ENCODE measurements around the gene TGM2.

The TGM2 gene

GRCh38 chr20:38165089-38165965 lies at the start of gene TGM2:
TSS of gene TGM2 (minus strand) at chr20:38165270. CDS start at chr20:38165198, 72 bp downstream.
- Histone ChIP-seq H3K36me3 (ENCODE audit: insufficient read depth, low read length) (peaks cover 3% of the 10 kb centered on the region), H3K27me3 (ENCODE audit: control insufficient read depth in 1 of 2, insufficient read depth in 2 of 2, low read length in 2 of 2) (no peaks in the 10 kb centered on the region), H3K9ac (ENCODE audit: low read length) (peak within 1 kb of the TSS; percentile 18), H3K27ac (ENCODE audit: low read depth, low read length) (no peak within 1 kb of the TSS), H3K4me1 (ENCODE audit: insufficient read depth, low read length) (peaks cover 16% of the 10 kb centered on the region), H3K9me3 (ENCODE audit: low read length) (no peaks in the 10 kb centered on the region), H3K4me3 (ENCODE audit: low read depth in 1 of 2, low read length in 2 of 2) (peak within 1 kb of the TSS; percentile 55 to 69)

GRCh38 chr20:38214256-38215193 lies 49.5 kb upstream of the TGM2 start:
- Histone ChIP-seq H3K9me3 (ENCODE audit: low read length) (no peaks in the 10 kb centered on the region), H3K27ac (ENCODE audit: low read depth, low read length) (no peak overlapping the region), H3K4me1 (ENCODE audit: insufficient read depth, low read length) (peaks cover 3% of the 10 kb centered on the region), H3K27me3 (ENCODE audit: control insufficient read depth in 1 of 2, insufficient read depth in 2 of 2, low read length in 2 of 2) (no peaks in the 10 kb centered on the region), H3K36me3 (ENCODE audit: insufficient read depth, low read length) (no peaks in the 10 kb centered on the region), H3K9ac (ENCODE audit: low read length) (no peak overlapping the region), H3K4me3 (ENCODE audit: low read depth in 1 of 2, low read length in 2 of 2) (no peak overlapping the region)

- Histone ChIP-seq H3K36me3 (ENCODE audit: insufficient read depth, low read length) (no peaks in the 10 kb centered on the region), H3K27me3 (ENCODE audit: control insufficient read depth in 1 of 2, insufficient read depth in 2 of 2, low read length in 2 of 2) (no peaks in the 10 kb centered on the region), H3K4me3 (ENCODE audit: low read depth in 1 of 2, low read length in 2 of 2) (no peak overlapping the region), H3K9me3 (ENCODE audit: low read length) (no peaks in the 10 kb centered on the region), H3K27ac (ENCODE audit: low read depth, low read length) (no peak overlapping the region), H3K4me1 (ENCODE audit: insufficient read depth, low read length) (peaks cover 3% of the 10 kb centered on the region), H3K9ac (ENCODE audit: low read length) (no peak overlapping the region)
Observed at GRCh38 chr20:38213607-38213940, 48.5 kb upstream of the TGM2 start.

- H3K9me3 ChIP-seq (ENCODE audit: low read length), result no peaks in the 10 kb centered on the region
- H3K27me3 ChIP-seq (ENCODE audit: control insufficient read depth in 1 of 2, insufficient read depth in 2 of 2, low read length in 2 of 2), result no peaks in the 10 kb centered on the region
- no peak overlapping the region for H3K9ac ChIP-seq (ENCODE audit: low read length)
- no peak overlapping the region for H3K4me3 ChIP-seq (ENCODE audit: low read depth in 1 of 2, low read length in 2 of 2)
- H3K4me1 ChIP-seq (ENCODE audit: insufficient read depth, low read length), result peaks cover 3% of the 10 kb centered on the region
- H3K36me3 ChIP-seq (ENCODE audit: insufficient read depth, low read length), result no peaks in the 10 kb centered on the region
- no peak overlapping the region for H3K27ac ChIP-seq (ENCODE audit: low read depth, low read length)
Observed at GRCh38 chr20:38212806-38213606, 47.9 kb upstream of the TGM2 start.

GRCh38 chr20:38211200-38212097 lies 46.4 kb upstream of the TGM2 start:
- no peaks in the 10 kb centered on the region for H3K36me3 ChIP-seq (ENCODE audit: insufficient read depth, low read length)
- H3K9me3 ChIP-seq (ENCODE audit: low read length), result no peaks in the 10 kb centered on the region
- peaks cover 3% of the 10 kb centered on the region for H3K4me1 ChIP-seq (ENCODE audit: insufficient read depth, low read length)
- H3K9ac ChIP-seq (ENCODE audit: low read length), result no peak overlapping the region
- no peak overlapping the region for H3K4me3 ChIP-seq (ENCODE audit: low read depth in 1 of 2, low read length in 2 of 2)
- no peak overlapping the region for H3K27ac ChIP-seq (ENCODE audit: low read depth, low read length)
- no peaks in the 10 kb centered on the region for H3K27me3 ChIP-seq (ENCODE audit: control insufficient read depth in 1 of 2, insufficient read depth in 2 of 2, low read length in 2 of 2)

- no peaks in the 10 kb centered on the region for H3K36me3 ChIP-seq (ENCODE audit: insufficient read depth, low read length)
- H3K4me1 ChIP-seq (ENCODE audit: insufficient read depth, low read length), result peaks cover 3% of the 10 kb centered on the region
- H3K27ac ChIP-seq (ENCODE audit: low read depth, low read length), result no peak overlapping the region
- H3K27me3 ChIP-seq (ENCODE audit: control insufficient read depth in 1 of 2, insufficient read depth in 2 of 2, low read length in 2 of 2), result no peaks in the 10 kb centered on the region
- no peaks in the 10 kb centered on the region for H3K9me3 ChIP-seq (ENCODE audit: low read length)
- no peak overlapping the region for H3K4me3 ChIP-seq (ENCODE audit: low read depth in 1 of 2, low read length in 2 of 2)
- H3K9ac ChIP-seq (ENCODE audit: low read length), result no peak overlapping the region
Observed at GRCh38 chr20:38210741-38211140, 45.7 kb upstream of the TGM2 start.

GRCh38 chr20:38209736-38210405 lies 44.8 kb upstream of the TGM2 start:
- Histone ChIP-seq H3K4me3 (ENCODE audit: low read depth in 1 of 2, low read length in 2 of 2) (no peak overlapping the region), H3K9ac (ENCODE audit: low read length) (no peak overlapping the region), H3K36me3 (ENCODE audit: insufficient read depth, low read length) (no peaks in the 10 kb centered on the region), H3K27me3 (ENCODE audit: control insufficient read depth in 1 of 2, insufficient read depth in 2 of 2, low read length in 2 of 2) (no peaks in the 10 kb centered on the region), H3K27ac (ENCODE audit: low read depth, low read length) (no peak overlapping the region), H3K4me1 (ENCODE audit: insufficient read depth, low read length) (peaks cover 3% of the 10 kb centered on the region), H3K9me3 (ENCODE audit: low read length) (no peaks in the 10 kb centered on the region)

GRCh38 chr20:38209054-38209675 lies 44.1 kb upstream of the TGM2 start:
- Histone ChIP-seq H3K27ac (ENCODE audit: low read depth, low read length) (no peak overlapping the region), H3K9ac (ENCODE audit: low read length) (no peak overlapping the region), H3K4me3 (ENCODE audit: low read depth in 1 of 2, low read length in 2 of 2) (no peak overlapping the region), H3K9me3 (ENCODE audit: low read length) (no peaks in the 10 kb centered on the region), H3K36me3 (ENCODE audit: insufficient read depth, low read length) (no peaks in the 10 kb centered on the region), H3K27me3 (ENCODE audit: control insufficient read depth in 1 of 2, insufficient read depth in 2 of 2, low read length in 2 of 2) (no peaks in the 10 kb centered on the region), H3K4me1 (ENCODE audit: insufficient read depth, low read length) (peaks cover 3% of the 10 kb centered on the region)

GRCh38 chr20:38208523-38208922 lies 43.5 kb upstream of the TGM2 start:
- Histone ChIP-seq H3K9me3 (ENCODE audit: low read length) (no peaks in the 10 kb centered on the region), H3K27ac (ENCODE audit: low read depth, low read length) (no peak overlapping the region), H3K9ac (ENCODE audit: low read length) (no peak overlapping the region), H3K36me3 (ENCODE audit: insufficient read depth, low read length) (no peaks in the 10 kb centered on the region), H3K4me3 (ENCODE audit: low read depth in 1 of 2, low read length in 2 of 2) (no peak overlapping the region), H3K4me1 (ENCODE audit: insufficient read depth, low read length) (peaks cover 3% of the 10 kb centered on the region), H3K27me3 (ENCODE audit: control insufficient read depth in 1 of 2, insufficient read depth in 2 of 2, low read length in 2 of 2) (no peaks in the 10 kb centered on the region)

- peaks cover 3% of the 10 kb centered on the region for H3K4me1 ChIP-seq (ENCODE audit: insufficient read depth, low read length)
- no peaks in the 10 kb centered on the region for H3K36me3 ChIP-seq (ENCODE audit: insufficient read depth, low read length)
- H3K27ac ChIP-seq (ENCODE audit: low read depth, low read length), result no peak overlapping the region
- H3K27me3 ChIP-seq (ENCODE audit: control insufficient read depth in 1 of 2, insufficient read depth in 2 of 2, low read length in 2 of 2), result no peaks in the 10 kb centered on the region
- no peak overlapping the region for H3K9ac ChIP-seq (ENCODE audit: low read length)
- no peaks in the 10 kb centered on the region for H3K9me3 ChIP-seq (ENCODE audit: low read length)
- H3K4me3 ChIP-seq (ENCODE audit: low read depth in 1 of 2, low read length in 2 of 2), result no peak overlapping the region
Observed at GRCh38 chr20:38208088-38208487, 43.0 kb upstream of the TGM2 start.

All from muscle layer of colon (tissue), 2 donors.